GM21515 (cell line): ENCODE results near the gene SYCP2.

Experiments used
- ATAC-seq: cut with Tn5 transposase; IDR thresholded peaks from one replicate; pipeline ENCODE4 v1.9.1; 2021; ENCODE audit not compliant: unreplicated experiment

SYCP2 gene

DNA sequence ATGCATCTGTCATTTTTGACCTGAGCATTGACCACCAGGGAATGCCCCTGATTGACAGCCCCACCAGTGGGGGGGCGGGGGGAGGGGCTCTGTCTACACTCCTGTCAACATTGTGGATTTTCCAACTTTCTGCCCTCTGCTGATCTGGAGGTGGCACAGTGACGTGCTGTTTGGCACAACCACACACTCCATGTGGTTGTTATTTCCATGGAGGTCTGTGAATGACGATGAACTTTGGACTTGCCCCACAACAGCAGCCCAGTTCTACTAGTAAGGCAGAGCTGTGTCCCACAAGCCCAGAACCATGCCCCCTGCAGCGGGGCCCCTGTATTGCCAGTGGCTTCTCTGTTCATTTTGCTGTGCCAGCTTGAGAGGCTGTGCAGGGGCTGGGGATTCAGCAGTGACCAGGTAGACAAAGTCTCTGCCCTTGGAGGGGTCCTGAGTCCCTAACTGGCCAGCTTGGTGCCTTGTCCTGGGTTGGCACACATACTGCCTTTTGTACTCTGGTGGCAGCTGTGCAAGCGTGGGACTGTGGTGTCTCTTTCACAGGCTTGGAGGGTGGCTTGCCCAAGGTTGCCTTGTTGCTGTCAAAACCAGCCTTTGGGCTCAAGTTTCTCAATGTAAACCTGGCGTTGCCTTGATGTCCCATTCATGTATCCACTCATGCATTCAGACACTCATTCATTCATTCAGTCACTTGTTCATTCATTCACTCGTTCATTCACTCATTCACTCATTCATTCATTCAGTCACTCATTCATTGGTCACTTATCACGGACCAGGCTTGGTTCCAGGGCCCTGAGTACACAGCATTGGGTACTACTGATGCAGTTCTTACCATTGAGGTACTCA lies 108.5 kb downstream of the SYCP2 start:
- ATAC-seq, result no peak

DNA sequence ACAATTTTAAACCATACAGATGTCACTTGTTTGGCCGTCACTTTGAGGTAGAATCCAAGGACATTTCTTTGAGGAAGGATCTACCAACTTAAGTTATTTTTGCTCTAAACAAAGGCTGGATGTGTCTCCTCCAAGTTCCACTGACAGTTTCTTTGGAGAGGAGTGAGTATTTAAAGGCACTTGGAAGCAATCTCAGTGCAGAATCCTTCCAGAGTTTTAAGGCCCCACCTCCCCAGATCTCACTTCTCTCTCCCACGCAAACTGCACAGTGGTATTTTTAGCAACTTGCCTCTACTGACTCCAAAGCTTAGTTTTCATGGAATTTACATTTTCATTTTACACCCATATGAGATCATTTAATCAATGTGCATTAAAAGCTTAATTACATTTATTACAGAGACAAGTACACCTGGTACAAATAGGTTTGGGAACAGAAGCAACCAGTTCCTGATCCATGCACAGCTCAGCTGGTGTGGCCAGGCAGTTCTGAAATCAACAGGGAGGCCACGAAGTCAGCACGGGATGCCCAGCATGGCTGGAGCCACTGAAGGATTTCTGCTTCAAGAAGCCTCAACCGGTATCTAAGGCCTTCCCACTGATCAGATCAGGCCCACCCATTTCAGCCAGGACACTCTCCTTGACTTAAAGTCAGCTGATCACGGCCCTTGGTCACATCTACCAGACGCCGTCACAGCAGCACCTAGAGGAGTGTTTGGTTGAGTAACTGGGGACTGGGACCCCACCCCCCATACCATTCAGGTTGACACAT lies 109.8 kb downstream of the SYCP2 start:
- ATAC-seq, result no peak

DNA sequence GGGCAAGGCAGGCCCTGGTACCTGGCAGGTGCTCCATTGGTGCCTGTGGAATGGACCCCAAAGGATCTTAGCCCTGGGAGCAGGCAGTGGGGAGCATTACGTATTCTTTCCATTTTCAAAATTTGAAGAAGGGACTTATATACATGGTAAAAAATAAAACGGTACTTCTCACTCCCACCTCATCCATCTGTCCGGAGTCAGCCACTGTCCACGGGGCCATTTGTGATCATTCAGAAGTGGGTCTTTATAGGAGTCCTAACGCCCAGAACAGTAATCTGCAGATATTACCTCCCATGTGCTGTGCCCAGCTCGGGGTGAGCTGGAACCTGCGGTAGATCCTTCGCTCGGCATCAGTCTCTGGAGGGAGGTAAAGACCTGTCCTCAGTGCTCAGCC lies 110.4 kb downstream of the SYCP2 start:
- no peak for ATAC-seq

DNA sequence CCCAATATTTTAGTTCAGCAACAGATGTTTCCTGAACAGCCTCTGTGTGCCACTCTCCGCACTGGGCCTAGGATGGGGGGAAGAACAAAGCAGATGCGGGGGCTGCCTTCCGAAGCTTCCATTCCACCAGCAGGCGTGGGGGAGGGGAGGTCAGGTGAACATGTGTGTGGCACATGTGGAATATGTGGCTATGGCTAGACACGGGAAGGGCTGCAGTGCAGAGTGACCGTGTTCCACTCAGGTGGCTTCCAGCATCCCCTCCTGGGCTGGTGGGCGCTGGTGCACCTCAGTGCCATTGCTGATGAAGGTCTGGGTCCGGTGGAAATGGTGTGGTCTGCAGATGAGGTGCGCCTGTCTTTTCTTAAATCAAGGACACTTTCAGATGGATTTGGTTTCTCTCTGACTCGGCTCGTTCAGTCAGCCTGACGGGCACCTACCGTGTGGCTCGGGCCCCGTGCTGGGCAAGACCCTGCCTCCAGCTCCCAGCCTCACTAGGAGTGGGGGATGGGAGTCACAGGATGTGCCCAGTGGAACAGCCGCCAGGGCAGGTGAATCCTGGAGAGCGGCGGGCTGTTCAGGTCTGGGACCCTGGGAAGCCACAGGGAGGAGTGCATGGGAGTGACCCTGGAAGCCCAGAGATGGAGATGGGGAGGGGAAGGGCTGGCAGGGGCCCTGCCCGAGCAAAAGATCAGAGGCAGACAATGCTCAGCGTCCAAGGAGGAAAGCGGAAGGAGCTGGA lies 111.0 kb downstream of the SYCP2 start:
- ATAC-seq, result no peak

DNA sequence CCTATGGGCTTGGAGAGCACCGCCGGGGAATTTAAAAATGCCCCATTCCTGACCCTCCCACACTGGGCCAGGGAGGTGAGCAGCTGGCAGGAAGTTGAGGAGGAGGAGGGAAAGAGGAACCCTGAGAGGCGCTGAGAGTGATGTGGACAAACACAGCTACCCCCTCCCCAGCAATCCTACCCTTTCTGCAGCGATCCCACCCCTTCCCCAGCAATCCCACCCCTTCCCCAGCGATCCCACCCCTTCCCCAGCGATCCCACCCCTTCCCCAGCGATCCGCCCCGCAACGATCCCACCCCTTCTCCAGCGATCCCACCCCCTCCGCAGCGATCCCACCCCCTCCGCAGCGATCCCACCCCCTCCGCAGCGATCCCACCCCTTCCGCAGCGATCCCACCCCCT lies 111.6 kb downstream of the SYCP2 start:
- ATAC-seq, result no peak

DNA sequence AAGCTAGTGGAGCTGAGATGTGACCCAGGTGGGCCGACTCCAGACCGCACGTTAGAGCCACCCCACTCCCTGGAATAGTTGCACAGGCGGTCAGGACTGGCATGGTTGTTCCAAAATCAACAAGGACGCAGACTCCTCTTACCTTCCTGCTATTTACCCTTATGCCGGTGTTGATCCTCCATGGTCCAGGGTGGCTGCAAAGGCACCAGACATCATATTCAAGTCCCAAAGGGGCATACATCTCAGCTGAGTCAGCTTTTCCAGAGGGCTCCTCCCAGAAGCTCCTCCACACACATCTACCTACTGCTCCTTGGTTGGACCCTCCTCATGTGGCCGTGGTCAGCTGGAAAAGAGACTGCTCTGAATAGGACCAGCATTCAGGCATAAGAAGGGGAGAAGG lies 112.2 kb downstream of the SYCP2 start:
- ATAC-seq, result no peak

DNA sequence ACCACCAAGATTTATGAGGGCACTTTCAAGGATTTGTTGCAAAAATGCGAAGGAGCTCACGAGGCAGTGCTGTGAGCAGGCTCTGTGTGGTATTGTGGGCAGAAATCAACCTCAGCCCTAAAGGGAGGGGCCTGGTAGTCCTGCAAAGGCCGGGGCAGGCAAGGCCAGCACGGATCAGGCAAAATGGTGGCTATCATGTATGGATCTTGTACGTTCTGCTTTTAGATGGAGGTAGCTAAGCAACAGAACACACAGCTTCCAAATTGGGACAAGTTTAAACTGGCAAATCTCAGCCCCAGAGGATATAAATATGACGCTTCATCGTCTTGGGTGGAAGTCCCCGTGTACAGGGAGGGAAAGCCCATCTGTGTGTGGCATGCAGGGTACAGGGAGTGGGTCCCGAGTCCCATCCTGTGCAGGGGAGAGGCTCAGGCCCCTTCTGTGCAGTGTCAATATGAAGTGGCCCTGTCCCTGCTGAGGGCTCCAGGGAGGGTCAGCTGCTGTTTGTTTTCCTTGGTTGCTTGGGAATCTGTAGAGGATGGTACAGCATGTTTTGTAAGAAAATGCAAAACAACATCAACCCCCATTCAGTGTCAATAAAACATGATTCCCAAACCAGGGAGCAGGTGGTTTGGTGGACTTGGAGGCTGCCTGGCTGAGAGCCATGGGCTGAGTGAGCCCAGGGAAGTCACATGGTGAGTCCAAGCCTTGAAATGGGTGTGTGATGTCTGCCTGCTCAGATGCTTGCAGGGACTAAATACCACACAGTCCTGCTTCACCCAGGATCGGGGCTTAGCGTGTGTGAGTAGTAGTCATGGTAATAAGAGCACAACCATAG lies 113.0 kb downstream of the SYCP2 start:
- no peak for ATAC-seq

DNA sequence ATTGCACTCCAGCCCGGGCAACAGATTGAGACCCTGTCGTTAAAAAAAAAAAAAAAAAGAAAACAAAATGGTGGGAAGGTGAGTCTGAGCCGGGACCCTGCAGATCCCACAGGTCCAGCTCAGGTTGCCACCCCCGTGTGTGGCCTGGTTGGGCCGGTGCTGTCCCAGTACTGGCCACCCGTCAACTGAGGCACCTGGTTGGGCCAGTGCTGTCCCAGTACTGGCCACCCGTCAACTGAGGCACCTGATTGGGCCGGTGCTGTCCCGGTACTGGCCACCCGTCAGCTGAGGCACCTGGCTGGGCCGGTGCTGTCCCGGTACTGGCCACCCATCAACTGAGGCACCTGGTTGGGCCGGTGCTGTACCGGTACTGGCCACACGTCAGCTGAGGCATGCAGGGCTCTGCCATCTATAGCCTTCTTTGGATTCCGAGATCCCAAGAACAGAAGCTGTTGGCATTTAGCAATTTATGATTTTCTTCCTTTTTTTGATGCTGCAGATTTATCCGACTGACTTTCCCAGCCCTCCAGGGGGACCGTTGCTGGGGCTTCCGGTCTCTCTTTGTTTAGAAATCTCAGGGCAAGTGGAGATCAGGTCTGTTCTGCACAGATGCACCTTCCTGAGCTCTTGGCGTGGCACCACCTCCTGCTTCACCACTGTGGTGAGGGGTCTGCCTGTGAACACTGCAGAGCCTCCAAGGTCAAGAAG lies 113.8 kb downstream of the SYCP2 start:
- ATAC-seq, result no peak

DNA sequence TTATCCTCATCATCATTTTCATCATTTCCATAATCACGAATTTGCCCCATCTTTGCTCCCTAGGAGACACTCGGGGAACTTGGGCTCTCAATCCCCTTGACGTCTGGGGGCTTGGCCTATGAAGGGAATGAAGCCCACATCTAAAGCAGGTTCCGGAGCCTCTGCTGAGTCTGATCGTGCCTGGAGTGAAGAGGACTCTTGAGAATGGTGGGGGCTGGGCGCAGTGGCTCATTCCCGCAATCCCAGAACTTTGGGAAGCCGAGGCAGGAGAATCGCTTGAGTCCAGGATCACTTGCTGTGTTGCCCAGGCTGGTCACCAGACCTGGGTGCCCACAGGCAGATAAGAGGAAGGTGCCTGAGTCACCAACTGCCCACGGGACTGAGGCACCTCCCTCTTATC lies 114.5 kb downstream of the SYCP2 start:
- ATAC-seq, result no peak

DNA sequence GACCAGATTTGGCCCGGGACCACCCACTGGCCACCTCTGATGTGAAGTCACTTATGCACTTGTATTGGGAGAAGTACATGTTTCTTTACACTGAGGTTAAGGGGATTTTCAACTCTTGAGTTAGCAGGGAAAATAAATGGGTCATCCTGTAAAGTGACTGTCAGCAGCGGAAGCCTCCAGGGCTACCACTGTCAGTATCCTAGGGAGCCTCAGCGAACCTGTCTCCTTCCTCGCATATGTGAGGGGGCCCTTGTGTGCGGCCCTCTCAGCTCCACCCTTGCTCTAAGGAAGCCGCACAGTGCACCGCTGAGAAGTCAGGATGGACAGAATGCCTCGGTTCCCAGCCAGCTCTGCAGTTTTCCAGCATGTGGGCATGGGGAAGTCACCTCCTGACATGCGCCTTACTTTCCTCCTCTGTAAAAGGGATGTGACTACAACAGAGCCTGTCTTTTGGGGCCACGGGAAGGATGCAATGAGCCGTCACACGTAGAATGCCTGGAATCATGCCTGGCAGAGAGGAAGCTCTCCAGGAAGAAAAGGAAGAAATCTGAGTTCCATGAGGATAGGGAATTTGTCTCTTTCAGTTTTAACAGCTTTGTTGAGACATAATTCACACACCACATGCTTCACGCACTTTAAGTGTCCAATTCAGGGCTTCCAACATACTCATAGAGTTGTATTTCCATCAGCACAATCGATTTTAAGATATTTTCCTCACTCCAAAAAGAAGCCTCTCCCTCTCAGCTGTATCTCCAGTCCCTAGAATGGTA lies 115.4 kb downstream of the SYCP2 start:
- ATAC-seq, result no peak

DNA sequence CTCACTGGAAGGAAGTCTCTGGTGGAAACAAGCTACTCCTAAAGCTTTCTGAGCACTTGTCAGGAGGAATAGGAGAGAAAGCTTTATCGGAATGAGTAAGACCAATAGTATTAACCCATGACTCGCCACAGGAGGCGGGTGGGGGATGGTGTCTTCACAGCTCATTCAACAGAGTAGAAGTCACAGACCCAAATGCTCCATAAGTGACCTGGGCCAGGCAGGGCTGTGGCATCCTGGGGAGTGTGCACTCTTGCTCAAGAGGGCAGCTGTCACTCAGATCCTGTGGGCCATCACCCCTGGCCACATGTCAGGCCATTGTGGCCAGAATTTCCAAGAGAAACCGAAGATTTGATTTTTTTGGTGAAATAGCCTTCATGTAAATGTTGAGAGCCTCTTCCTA lies 116.0 kb downstream of the SYCP2 start:
- no peak for ATAC-seq

DNA sequence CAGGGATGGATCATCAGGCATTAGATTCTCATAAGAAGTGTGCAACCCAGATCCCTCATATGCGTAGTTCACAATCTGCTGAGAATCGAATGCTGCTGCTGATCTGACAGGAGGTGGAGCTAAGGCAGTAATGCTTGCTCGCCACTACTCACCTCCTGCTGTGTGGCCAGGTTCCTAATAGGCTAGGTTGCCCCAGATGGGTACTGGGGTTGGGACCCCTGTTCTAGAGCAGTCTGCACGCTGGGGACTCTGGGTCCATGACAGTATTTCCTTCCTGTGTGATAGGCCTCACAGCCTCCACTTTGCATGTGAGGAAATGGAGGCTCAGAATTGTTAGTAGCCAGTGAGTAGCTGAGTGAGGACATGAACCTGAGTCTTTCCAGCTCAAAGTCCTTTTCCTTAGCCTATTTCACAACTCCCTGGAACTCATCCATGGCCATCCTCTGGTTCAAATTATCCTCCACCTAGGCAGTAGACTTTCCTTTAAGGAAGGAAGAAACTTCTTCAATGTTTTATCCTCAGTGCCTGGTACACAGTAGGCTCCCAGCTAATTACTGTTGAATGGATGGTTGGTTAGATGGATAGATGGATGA lies 117.2 kb downstream of the SYCP2 start:
- no peak for ATAC-seq

DNA sequence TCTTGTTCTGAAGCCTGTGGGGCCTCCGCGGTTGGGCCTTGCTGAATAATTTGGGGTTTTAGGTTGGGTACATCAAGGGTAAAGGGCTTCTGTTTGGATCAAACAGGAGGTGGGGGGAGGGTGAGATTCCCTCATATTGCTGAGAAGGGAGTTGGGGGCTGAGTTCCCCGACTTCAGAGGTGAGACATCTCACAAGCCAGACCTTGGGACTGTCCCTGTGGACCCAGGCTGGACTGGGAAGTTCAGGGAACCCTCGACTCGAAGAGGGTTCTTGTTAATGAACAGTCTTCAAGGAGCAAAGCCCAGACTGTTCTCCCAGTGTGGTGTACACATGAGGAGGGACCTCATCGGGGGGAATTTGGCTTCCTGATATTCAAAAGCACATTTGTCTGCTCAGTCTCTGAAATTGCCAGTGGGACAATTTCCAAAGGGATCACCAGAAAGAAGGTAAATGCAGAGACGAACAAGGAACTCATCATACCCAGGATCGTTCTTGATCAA lies 118.5 kb downstream of the SYCP2 start:
- no peak for ATAC-seq

DNA sequence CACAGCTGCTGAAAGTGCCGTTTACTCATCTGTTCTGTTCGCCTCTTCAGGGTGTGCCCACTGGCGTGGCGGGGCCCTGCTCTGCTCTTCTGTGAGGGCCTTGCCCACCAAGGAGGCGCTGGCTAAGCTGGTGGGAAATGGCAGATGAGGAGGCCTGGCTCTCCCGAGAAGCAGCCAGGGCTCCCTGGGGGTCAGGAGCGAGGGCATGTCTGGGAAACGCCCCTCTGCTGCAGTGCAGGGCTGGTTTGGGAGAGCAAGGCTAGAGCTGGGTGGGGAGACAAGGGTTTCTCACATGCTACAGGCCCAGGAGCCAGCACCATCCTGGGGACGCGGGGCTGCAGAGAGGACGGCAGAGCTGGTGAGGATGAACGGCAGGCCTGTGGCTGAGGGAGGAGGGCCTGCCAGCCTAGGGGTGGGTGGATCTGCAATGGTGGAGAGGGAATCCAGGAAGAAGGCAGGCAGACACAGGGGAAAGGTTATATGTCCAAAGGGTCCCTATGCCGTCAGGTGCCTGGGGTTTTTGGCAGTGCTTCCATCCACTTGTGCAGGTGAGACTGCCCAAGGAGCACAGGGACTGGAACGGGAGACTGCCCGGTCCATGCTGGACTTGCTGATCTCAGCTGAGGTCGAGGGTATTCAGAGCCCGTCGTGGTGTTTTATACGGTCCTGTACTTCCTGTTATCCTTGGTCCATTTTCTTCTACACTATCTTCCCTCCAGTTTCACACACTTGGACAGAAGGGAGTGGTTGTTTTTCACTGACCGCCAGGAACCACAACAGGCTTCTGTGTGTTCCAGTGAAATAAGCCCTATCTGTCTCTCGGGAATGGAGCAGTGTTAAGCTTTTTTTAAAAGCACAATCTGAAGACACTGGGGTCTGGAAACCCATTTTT lies 119.2 kb downstream of the SYCP2 start:
- ATAC-seq, result no peak
